Stimulated activated CD4-positive, alpha-beta T cell treated with anti-CD3 and anti-CD28 coated beads, Interleukin-15, amount 100 ng/mL, for 1 hour (primary cell): ENCODE measurements around the gene FKTN.
"Not testable (repeated sequence)": the region's sequence is repeated elsewhere in the genome, so short reads cannot be mapped to it uniquely, and the experiment has no call there.

Experiments
- DNase-seq, 2 donors: peaks; one replicate each; pipeline ENCODE4 v3.0.0-alpha.2; 2020; ENCODE audit warnings: low read depth in 1 of 2, low spot score in 1 of 2

Gene FKTN

GRCh38 chr9:105557804-105558610 is at the start of gene FKTN:
Gene FKTN, plus strand, starts transcription at chr9:105558131. Its CDS starts 16,902 bp downstream, at chr9:105575033.
- peak; percentile 56 to 71 for DNase-seq

DNA sequence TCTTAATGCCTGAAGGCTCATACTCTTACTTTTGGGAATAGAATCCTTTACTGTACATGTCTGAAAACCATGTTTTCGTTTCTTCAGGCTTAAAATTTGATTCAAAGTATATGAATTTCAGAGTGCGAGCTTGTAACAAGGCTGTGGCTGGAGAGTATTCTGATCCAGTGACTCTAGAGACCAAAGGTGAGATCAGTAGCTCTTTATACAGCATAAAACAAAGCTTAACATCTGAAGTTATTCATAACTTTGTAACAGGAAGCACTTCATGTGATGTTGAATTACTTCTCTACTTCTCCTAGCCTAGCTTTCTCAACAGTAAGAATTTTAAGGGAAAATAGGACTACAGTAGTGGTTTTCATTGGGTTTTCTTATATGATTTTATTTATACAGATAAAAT is 49.4 kb upstream of the FKTN start:
- no peak for DNase-seq

GRCh38 chr9:105510024-105510423 is 47.9 kb upstream of the FKTN start:
- no peak for DNase-seq

- no peak for DNase-seq
These were observed 46.5 kb upstream of the FKTN start for GRCh38 chr9:105511446-105511845.

DNA sequence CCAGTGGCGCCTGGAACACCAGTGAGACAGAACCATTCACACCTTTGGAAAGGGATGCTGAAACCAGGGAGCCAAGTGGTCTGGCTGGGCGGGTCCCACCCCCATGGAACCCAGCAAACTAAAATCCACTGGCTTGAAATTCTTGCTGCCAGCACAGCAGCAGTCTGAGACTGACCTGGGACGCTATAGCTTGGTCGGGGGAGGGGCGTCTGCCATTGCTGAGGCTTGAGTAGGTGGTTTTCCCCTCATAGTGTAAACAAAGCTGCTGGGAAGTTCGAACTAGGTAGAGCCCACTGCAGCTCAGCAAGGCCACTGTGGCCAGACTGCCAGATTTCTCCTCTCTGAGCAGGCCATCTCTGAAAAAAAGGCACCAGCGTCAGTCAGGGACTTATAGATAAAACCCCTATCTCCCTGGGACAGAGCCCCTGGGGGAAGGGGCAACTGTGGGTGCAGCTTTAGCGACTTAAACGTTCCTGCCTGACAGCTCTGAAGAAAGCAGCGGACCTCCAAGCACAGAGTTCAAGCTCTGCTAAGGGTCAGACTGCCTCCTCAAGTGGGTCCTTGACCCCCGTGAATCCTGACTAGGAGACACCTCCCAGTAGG is 42.0 kb upstream of the FKTN start:
- no peak for DNase-seq

DNA sequence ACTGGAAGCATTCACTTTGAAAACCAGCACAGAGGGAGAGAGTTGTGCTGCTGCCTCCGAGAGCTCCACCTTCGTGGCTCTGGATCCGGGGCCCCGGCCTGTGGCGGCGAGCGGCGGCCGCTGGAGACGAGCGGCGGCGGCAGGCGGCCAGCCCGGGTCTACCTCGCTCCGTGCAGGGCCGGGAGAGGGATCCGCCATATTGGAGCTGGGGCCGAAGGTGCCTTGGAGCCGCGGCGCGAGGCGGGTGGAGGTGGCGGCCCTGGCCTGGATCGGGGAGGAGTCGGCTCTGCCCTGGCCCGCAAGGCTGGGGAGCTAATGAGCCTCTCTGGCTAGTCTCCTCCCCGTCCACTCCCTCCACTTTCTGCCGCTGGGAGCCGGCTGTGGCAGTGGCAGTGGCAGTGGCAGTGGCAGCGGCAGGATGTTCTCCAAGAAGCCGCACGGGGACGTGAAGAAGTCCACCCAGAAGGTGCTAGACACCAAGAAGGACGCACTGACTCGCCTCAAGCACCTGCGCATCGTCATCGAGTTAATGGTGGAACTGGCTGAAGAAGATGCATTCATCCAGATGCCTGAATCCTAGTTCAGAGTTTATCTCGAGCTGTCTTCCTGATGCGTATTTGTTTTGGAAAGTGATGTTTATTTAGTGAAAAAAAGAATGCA is 38.1 kb upstream of the FKTN start:
- peak; percentile 3 to 16 for DNase-seq

DNA sequence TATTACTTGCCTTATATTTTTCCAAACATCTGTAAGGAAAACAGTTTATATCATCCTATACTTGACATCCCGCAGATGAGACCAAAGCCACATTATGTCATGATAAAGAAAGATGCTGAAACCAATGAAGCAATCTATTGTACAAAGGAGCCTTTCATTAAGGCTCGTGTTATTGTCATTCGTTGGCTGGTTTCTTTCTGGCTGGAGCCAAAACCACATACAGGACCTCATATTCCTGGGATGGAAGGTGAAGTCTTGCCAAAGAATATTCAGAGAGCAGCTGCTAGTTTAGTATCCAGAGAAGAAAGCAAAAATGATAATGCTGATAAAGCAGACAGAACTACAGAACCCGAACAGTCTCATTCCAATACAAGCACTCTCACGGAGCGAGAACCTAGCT is 36.9 kb upstream of the FKTN start:
- not testable (repeated sequence) for DNase-seq

- DNase-seq: not testable (repeated sequence)
These were observed 35.1 kb upstream of the FKTN start for GRCh38 chr9:105522618-105523385.

GRCh38 chr9:105531530-105531929 is 26.4 kb upstream of the FKTN start:
- DNase-seq: no peak

- no peak for DNase-seq
These were observed 21.8 kb upstream of the FKTN start for GRCh38 chr9:105535920-105536668.

- DNase-seq: no peak
These were observed 18.5 kb upstream of the FKTN start for GRCh38 chr9:105539452-105539851.

DNA sequence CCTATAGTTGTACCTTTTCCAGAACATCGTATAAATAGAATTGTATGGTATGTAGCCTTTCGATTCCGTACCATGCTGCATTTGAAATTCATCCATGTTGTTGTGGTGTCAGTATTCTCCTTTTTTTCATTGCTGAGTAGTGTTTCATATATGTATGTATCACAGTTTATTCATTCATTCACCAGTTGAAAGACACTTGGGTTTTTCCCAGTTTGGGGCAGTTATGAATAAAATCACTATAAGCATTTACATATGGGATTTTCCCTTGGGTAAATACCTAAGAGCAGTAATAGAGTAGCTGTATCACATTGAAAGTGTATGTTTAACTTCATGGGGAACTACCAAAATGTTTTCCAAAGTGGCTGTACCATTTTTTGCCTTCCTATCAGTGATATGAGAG is 16.1 kb upstream of the FKTN start:
- no peak for DNase-seq

DNA sequence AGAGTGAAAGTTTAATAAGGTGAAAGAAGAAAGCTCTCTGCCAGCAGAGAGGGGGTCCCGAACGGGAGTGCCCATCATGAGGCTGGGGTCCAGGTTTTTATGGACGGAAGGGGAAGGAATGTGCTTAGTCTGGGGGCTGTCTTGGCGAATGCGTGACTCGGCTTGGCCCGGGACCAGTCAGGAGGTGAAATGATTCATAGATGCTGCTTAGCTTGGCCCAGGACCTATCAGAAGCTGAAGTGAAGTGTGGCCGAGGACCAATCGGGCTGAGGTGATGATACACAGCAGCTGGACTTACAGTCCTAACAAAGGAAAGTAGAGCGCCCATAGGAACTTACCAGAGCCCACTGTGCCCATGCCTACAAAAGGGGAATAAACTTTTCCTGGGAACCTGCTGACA is 3.9 kb upstream of the FKTN start:
- DNase-seq: no peak

GRCh38 chr9:105572455-105572854 is 14.5 kb downstream of the FKTN start:
- no peak for DNase-seq

- not testable (repeated sequence) for DNase-seq
These were observed 22.0 kb downstream of the FKTN start for GRCh38 chr9:105579952-105580351.

- DNase-seq: not testable (repeated sequence)
These were observed 23.6 kb downstream of the FKTN start for GRCh38 chr9:105581550-105581949.

GRCh38 chr9:105593145-105593544 is 35.2 kb downstream of the FKTN start:
- DNase-seq: no peak

DNA sequence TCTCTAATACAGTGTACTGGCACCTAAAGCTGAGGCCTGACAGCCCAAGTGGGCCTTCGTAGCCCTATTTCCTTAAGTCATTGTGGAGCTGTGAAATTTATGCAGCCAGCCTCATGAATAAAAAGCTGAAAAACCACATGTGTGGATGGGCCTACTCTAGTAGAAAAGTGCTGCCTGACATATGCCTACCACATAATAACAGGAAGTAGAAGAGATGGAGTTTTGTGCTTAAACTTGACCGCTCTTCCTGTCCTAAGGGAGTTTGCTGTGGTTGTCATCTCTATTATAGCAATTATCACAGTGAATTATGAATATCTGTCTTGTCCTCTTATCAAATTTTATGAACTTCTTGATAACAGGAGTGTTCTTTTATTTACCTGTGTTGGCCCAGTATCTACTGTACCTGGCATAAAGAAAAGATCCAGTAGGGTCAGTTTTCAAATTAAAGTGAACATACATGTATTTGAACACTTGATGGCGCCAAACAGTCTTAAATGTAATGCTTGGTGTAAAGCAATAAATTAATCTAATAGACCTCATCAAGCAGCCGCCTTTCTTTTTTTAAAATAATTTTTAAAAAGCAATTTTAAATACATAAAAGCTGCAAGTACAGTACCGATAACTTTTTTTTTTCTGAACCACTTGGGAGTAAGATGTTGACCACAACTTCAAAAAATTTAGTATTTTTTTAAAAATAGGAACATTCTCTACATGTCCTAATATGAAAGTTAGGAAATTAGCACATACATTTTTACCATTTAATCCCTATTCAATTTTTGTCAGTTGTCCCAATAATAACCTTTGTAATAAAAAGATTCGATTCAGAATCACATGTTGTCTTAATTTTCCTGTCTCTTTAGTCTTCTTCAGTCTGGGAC is 51.0 kb downstream of the FKTN start:
- DNase-seq: no peak

GRCh38 chr9:105621001-105621400 is 63.1 kb downstream of the FKTN start:
- DNase-seq: no peak

DNA sequence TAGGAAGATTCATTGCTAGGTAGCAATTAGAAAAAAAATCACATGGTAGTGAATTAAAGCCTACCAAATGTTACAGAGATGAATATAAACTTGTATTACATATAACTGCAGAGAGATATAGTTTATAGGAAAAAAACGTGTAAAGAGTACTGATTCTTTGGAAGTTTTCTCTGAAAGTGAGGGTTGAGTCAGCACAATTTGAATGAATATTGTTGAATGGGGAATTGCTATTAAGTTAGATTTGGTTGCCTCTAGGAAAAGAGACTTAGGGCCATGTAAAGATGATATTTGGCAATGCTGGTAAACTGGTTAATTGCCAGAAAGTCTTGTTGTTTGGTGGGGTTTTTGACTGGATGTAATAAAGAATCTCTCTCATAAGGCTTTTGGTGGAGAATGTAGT is 67.2 kb downstream of the FKTN start:
- DNase-seq: no peak
